Glomerular visceral epithelial cell (primary cell): Measurements from ENCODE around the gene GRM5.
"Not testable (repeated sequence)": the region's sequence is repeated elsewhere in the genome, so short reads cannot be mapped to it uniquely, and the experiment has no call there.

Source experiments
- DNase-seq: peaks from one replicate; pipeline ENCODE4 v3.0.0-alpha.2; 2016; ENCODE audit errors: extremely low spot score

Gene GRM5

GRCh38 chr11:88972210-88972609, 93.6 kb downstream of the GRM5 start:
- DNase-seq, result no peak

GRCh38 chr11:88961621-88962020, 104.2 kb downstream of the GRM5 start:
- DNase-seq, result not testable (repeated sequence)

GRCh38 chr11:88959857-88960256, 105.9 kb downstream of the GRM5 start:
- DNase-seq, result not testable (repeated sequence)

GRCh38 chr11:88950975-88951374, 114.8 kb downstream of the GRM5 start:
- no peak for DNase-seq

DNA sequence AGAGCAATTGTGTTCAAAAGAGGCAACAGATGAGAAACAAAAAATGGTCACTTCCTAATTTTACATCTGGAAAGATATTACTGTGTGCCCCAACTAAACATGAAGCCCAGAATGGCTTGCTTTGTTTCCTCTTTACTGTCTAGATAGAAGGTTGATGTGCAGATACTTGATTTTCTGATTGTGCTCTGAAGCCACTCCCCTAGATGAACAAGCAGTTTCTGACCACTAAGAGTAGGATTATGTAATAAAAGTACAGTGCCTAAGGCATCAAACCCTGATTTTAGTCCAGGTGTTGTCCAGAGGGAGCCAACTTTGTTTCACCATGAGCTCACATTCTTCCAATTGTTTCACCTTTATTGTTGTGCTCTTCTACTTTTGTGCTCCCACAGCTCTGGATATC, 116.9 kb downstream of the GRM5 start:
- not testable (repeated sequence) for DNase-seq

- not testable (repeated sequence) for DNase-seq
These were observed 117.8 kb downstream of the GRM5 start for GRCh38 chr11:88947843-88948572.

GRCh38 chr11:88929665-88930064, 136.1 kb downstream of the GRM5 start:
- not testable (repeated sequence) for DNase-seq

DNA sequence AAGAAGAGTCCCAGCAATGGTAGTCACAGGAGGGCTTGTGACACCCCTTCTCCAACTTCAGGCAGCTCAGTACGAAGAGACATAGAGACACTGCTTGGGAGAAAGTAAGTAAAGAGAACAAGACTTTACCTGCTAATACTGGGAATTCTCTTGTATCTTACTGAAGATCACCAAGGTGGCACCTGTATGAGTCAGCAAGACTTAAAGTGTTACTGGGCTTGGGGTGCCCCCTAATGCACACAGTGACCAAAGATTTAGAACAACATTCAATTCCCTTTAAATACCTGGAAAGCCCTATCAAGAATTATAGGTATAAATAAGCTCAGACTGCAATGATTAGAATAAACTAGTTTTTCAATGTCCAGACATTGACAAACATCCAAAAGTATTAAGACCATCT, 148.7 kb downstream of the GRM5 start:
- DNase-seq, result not testable (repeated sequence)

- no peak for DNase-seq
These were observed 156.3 kb downstream of the GRM5 start for GRCh38 chr11:88909500-88909899.

- not testable (repeated sequence) for DNase-seq
These were observed 164.3 kb downstream of the GRM5 start for GRCh38 chr11:88901436-88901835.

GRCh38 chr11:88888855-88889254, 176.9 kb downstream of the GRM5 start:
- not testable (repeated sequence) for DNase-seq

DNA sequence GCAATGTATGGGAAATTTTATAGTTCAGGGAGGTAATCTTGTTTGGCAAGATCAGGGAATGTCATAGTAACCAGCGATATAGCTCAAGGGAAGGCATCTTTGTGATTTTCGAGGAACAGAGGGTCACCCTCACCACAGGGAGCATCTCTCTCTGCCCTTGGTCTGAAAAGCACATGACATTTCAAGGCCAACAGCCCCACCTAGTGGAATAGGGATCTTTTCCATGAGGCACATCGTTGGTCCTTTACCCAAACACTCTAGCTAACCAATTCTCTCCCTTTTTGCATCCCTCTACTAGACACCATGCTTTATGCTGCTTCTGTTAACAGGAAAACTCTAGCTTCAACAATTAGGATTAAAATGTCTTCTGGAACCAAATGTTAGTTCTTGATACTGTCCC, 179.0 kb downstream of the GRM5 start:
- peak; percentile 22 for DNase-seq

DNA sequence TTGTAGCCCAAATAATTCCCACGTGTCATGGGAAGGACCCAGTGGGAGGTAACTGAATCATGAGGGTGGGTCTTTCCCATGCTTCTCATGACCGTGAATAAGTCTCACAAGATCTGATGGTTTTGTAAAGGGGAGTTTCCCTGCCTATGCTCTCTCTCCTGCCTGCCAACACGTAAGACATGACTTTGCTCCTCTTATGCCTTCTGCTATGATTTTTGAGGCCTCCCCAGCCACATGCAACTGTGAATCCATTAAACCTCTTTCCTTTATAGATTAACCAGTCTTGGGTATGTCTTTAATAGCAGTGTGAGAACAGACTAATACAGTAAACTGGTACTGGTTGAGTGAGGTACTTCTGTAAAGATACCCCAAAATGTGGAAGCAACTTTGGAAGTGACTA, 183.0 kb downstream of the GRM5 start:
- DNase-seq, result not testable (repeated sequence)

DNA sequence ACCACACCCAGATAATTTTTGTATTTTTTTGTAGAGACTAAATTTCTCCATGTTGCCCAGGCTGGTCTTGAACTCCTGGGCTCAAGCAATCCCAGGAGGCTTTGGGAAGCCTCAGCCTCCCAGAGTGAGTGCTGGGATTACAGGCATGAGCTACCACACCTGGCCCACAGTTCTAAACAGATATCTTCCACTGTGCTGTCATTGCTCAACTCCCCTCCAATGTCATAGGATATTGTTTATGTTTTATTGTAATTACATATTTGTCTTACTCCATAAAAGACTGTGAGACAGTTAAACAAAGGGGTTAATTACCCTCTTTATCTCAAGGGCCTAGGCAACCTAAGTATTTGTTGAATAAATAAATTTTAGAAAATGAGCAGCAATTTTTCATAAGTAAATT, 204.2 kb downstream of the GRM5 start:
- no peak for DNase-seq

DNA sequence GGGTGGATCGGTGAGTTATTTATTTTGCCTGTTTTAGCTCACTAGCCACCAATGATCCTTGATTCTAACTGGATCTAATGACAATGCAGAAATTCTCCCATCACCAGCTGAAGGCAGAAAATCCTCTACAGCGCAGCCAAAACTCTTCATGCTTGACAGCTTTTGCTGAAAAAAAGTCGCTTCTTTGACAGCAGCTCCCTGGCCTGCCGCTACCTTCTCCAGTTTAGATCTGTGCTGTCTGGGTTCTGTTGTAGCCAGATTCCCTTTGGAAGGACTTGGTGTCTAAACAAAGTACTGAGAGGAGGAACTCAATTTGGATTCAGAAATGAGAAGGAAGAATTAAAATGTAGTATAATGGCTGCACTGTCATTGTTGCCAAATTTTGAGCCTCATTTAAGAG, 205.4 kb downstream of the GRM5 start:
- DNase-seq, result not testable (repeated sequence)

GRCh38 chr11:88853963-88854362, 211.8 kb downstream of the GRM5 start:
- not testable (repeated sequence) for DNase-seq

- not testable (repeated sequence) for DNase-seq
These were observed 214.2 kb downstream of the GRM5 start for GRCh38 chr11:88851547-88851946.

GRCh38 chr11:88849773-88850172, 216.0 kb downstream of the GRM5 start:
- DNase-seq, result not testable (repeated sequence)

- no peak for DNase-seq
These were observed 216.4 kb downstream of the GRM5 start for GRCh38 chr11:88849368-88849767.

DNA sequence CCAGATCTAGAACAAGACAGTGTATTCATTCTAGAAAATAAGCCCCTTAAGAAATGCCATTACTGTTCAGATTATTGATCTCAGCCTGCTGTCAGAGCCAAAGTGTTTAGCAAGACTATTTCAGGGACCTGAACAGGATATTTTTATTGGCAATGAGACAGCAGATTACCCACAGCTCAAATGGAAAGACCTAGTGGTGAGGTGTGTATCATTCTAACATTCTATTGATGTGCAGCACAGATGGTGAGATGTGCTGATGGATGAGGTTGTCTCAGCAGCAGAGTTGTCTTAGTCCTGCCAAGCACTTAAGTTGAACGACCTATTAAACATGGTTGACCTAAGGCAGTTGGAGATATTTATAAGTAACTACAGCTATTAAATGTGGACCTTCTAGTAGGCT, 219.5 kb downstream of the GRM5 start:
- not testable (repeated sequence) for DNase-seq

- not testable (repeated sequence) for DNase-seq
These were observed 220.8 kb downstream of the GRM5 start for GRCh38 chr11:88844941-88845340.

- not testable (repeated sequence) for DNase-seq
These were observed 221.9 kb downstream of the GRM5 start for GRCh38 chr11:88843766-88844426.

DNA sequence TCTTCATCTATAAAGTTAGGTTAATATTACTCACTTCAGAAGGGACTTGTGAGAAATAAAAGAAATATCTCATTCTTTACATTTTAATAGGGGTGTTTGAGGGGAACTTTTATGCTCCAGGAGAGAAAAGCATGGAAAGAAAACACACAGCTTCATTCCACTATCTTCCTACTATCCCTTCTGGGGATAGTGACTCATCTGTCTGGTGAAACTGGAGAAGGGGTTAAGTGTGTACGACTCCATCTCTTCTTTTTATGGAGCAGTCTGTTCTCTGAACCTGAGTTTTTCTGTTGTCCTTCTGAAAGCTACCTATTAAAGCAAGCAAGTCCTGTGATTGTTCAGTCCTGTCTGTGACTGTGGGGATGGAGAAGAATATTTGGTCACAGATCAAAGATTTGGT, 227.6 kb downstream of the GRM5 start:
- not testable (repeated sequence) for DNase-seq
